ENCODE results near the gene RNF115.

DNA sequence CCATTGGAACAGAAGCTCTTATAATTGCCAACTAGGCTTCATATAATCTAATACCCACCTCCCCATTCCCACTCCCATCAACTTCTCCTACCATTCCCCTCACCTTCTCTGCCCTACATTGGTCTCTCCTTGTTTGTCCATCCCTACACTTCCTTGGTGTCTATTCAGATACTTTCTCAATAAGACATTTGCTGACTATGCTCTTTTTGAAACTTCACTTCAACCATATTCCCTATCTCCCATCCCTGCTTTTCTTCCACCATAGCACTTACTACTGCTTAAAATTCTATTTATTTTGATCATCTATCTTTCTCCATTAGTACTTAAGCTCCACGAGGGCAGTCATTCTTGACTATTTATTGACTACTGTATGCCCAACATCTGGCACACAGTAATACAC, 64.2 kb downstream of the RNF115 start:
- TF ChIP-seq, protein P1, sequence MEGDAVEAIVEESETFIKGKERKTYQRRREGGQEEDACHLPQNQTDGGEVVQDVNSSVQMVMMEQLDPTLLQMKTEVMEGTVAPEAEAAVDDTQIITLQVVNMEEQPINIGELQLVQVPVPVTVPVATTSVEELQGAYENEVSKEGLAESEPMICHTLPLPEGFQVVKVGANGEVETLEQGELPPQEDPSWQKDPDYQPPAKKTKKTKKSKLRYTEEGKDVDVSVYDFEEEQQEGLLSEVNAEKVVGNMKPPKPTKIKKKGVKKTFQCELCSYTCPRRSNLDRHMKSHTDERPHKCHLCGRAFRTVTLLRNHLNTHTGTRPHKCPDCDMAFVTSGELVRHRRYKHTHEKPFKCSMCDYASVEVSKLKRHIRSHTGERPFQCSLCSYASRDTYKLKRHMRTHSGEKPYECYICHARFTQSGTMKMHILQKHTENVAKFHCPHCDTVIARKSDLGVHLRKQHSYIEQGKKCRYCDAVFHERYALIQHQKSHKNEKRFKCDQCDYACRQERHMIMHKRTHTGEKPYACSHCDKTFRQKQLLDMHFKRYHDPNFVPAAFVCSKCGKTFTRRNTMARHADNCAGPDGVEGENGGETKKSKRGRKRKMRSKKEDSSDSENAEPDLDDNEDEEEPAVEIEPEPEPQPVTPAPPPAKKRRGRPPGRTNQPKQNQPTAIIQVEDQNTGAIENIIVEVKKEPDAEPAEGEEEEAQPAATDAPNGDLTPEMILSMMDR (IDR thresholded peaks at IDR 0.05), result no peak
- TF ChIP-seq POLR2A (IDR thresholded peaks at IDR 0.05), result no peak
